Body of pancreas (tissue), 4 donors: Measurements from ENCODE around the gene RAI1. TPM values are rescaled to one million over a fixed set of nuclear protein-coding genes. Genes with fewer than 3 reads are reported as not detected.

Experiments
- ATAC-seq: fragments of 150-250 bp; one replicate; pipeline ENCODE4 v1.9.1; 2016
- DNase-seq, 4 donors: peaks; one replicate each; pipeline ENCODE4 v3.0.0-alpha.2; 2019
- H3K27ac ChIP-seq, 4 donors: fragments of 200-600 bp; sonication (generic); 1 replicate in 3 of 4; 2 replicates in 1 of 4; pipeline versions ENCODE4 v1.5.1 to v1.6.1; 2016 to 2019; ENCODE audit warnings: mild to moderate bottlenecking in 1 of 4, mixed read lengths in 1 of 4, moderate library complexity in 1 of 4
- H3K27me3 ChIP-seq, 2 donors: fragments of 200-600 bp; sonication (generic); one replicate each; pipeline ENCODE4 v1.6.0; 2016; ENCODE audit warnings: mild to moderate bottlenecking in 1 of 2
- H3K36me3 ChIP-seq, 2 donors: fragments of 200-600 bp; sonication (generic); replicated peaks in 1 of 2; 2 replicates each; pipeline ENCODE4 v1.5.1; 2016; ENCODE audit warnings: low read depth in 2 of 2; ENCODE audit not compliant: insufficient read depth in 1 of 2
- H3K4me1 ChIP-seq: fragments of 200-600 bp; sonication (generic); one replicate; pipeline ENCODE4 v1.6.0; 2016
- H3K4me3 ChIP-seq, 2 donors: fragments of 200-600 bp; sonication (generic); 1 replicate in 1 of 2; 2 replicates in 1 of 2; pipeline ENCODE4 v1.5.1; 2016 to 2019
- H3K9me3 ChIP-seq, 3 donors: fragments of 200-600 bp; sonication (generic); 1 replicate in 2 of 3; 2 replicates in 1 of 3; pipeline ENCODE4 v1.5.1; 2016
- POLR2A ChIP-seq, 3 donors: fragments of 450-650 bp; IDR thresholded peaks; one replicate each; pipeline ENCODE4 v1.6.1; 2016; ENCODE audit warnings: antibody characterized with exemption in 3 of 3, mild to moderate bottlenecking in 2 of 3
- WGBS, 2 donors: methylation state at CpG; one replicate each; pipeline ENCODE4 v1.1.5; 2017; 5-methylcytosine and 5-hydroxymethylcytosine counted together
- intact Hi-C: fragments of 100-400 bp; cut with DNase I; formaldehyde crosslinking; loops from one replicate; pipeline ENCODE4 v1.15.1; 2023
- total RNA-seq, 2 donors: library from RNA; depleted of rRNA; stranded (reverse); fragments of >200 nt; gene quantifications; one replicate each; pipeline ENCODE4 v1.1.0, GENCODE V29; 2016
- TF ChIP-seq, protein P1 (sequence below), 7 experiments: fragments of 450-650 bp in 4 of 7; fragments of 200-600 bp in 3 of 7; sonication (generic) in 3 of 7; IDR thresholded peaks; one replicate each; pipeline ENCODE4 v1.5.1; 2016 to 2019; ENCODE audit warnings: antibody characterized with exemption in 7 of 7

RAI1 gene
- total RNA-seq, 2 donors from 2014 or later, result 16.3 to 41.5 TPM

DNA sequence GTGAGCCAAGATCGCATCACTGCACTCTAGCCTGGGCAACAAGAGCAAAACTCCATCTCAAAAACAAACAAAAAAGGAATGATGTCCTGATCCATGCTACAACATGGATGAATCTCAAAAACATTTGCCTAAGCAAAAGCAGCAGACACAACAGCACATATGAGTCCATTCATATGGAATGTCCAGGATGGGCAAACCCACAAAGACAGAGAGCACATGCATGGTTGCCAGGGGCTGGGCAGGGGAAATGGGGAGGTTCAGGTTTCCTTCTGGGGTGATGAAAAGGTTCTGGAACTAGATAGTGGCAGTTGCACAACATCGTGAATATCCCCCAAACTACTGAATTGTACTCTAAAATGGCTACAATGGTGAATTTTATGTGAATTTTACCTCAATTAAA is 35.3 kb upstream of the RAI1 start:
- no peak for DNase-seq
- WGBS, 2 donors, result 97 to 100% methylated on average over 2 of the region's 2 CpGs
- no peak for ATAC-seq
- no peaks in the 10 kb centered on the region for H3K36me3 ChIP-seq
- intact Hi-C loops, result no loop called here
- no peaks in the 10 kb centered on the region for H3K27me3 ChIP-seq
- no peaks in the 10 kb centered on the region for H3K4me1 ChIP-seq
- no peak overlapping the region for H3K27ac ChIP-seq
- no peak overlapping the region for H3K4me3 ChIP-seq
- TF ChIP-seq, protein P1, sequence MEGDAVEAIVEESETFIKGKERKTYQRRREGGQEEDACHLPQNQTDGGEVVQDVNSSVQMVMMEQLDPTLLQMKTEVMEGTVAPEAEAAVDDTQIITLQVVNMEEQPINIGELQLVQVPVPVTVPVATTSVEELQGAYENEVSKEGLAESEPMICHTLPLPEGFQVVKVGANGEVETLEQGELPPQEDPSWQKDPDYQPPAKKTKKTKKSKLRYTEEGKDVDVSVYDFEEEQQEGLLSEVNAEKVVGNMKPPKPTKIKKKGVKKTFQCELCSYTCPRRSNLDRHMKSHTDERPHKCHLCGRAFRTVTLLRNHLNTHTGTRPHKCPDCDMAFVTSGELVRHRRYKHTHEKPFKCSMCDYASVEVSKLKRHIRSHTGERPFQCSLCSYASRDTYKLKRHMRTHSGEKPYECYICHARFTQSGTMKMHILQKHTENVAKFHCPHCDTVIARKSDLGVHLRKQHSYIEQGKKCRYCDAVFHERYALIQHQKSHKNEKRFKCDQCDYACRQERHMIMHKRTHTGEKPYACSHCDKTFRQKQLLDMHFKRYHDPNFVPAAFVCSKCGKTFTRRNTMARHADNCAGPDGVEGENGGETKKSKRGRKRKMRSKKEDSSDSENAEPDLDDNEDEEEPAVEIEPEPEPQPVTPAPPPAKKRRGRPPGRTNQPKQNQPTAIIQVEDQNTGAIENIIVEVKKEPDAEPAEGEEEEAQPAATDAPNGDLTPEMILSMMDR (IDR thresholded peaks at IDR 0.05), result no peak
- no peak for TF ChIP-seq POLR2A (IDR thresholded peaks at IDR 0.05)
- no peaks in the 10 kb centered on the region for H3K9me3 ChIP-seq

GRCh38 chr17:17647524-17648178 is 33.6 kb upstream of the RAI1 start:
- Histone ChIP-seq H3K36me3 (no peaks in the 10 kb centered on the region), H3K4me1 (no peaks in the 10 kb centered on the region), H3K27ac (no peak overlapping the region), H3K27me3 (no peaks in the 10 kb centered on the region), H3K9me3 (no peaks in the 10 kb centered on the region), H3K4me3 (no peak overlapping the region)
- intact Hi-C loops, result no loop called here
- WGBS, 2 donors, result 76 to 82% methylated on average over 11 to 14 of the region's 14 CpGs
- no peak for TF ChIP-seq POLR2A (IDR thresholded peaks at IDR 0.05)
- TF ChIP-seq, protein P1 (IDR thresholded peaks at IDR 0.05), result no peak
- DNase-seq (no peak), ATAC-seq (no peak)

DNA sequence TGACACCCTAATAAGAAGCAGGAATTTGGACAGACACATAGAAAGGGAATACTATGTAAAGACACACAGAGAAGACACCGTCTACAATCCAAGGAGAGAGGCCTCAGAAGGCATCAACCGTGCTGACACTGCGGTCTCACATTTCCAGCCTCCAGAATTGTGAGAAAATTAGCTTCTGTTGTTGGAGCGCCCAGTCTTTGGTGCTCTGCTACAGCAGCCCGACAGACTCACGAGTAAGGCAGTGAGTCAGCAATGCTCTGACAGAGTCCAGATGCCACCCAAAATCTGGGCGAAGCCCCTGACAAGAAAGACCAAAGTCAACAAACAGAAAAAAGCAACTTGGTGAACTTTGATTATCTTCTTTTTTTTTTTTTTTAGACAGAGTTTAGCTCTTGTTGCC is 32.5 kb upstream of the RAI1 start:
- Histone ChIP-seq H3K4me1 (no peaks in the 10 kb centered on the region), H3K36me3 (no peaks in the 10 kb centered on the region), H3K27me3 (no peaks in the 10 kb centered on the region), H3K4me3 (no peak overlapping the region), H3K9me3 (no peaks in the 10 kb centered on the region), H3K27ac (no peak overlapping the region)
- no peak for ATAC-seq
- 61 to 70% methylated on average over 7 of the region's 7 CpGs for WGBS, 2 donors
- DNase-seq, result no peak
- intact Hi-C loops, result no loop called here
- no peak for TF ChIP-seq POLR2A (IDR thresholded peaks at IDR 0.05)
- TF ChIP-seq, protein P1 (IDR thresholded peaks at IDR 0.05), result no peak

DNA sequence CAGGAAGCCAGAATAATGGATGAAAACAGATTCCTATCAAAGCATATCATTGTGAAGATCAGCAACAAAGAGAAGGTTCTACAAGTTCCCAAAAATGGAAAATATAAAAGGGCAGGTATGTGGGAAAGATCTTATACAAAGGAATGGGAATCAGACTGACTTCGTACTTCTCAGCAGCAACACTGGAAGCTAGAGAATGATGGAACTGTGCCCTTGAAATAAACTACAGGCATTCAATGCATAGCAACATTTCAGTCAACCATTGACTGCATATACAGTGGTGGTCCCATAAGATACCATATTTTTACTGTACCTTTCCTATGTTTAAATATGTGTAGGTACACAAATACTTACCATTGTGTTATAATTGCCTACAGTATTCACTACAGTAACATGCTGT is 30.3 kb upstream of the RAI1 start:
- Histone ChIP-seq H3K9me3 (no peaks in the 10 kb centered on the region), H3K27me3 (no peaks in the 10 kb centered on the region), H3K27ac (no peak overlapping the region), H3K36me3 (no peaks in the 10 kb centered on the region), H3K4me1 (no peaks in the 10 kb centered on the region), H3K4me3 (no peak overlapping the region)
- WGBS, 2 donors, result 73 to 95% methylated on average over 1 of the region's 1 CpG
- DNase-seq (no peak), ATAC-seq (no peak)
- intact Hi-C loops, result no loop called here
- TF ChIP-seq, protein P1 (IDR thresholded peaks at IDR 0.05), result no peak
- TF ChIP-seq POLR2A (IDR thresholded peaks at IDR 0.05), result no peak

- Histone ChIP-seq H3K4me3 (no peak overlapping the region), H3K27ac (no peak overlapping the region), H3K27me3 (no peaks in the 10 kb centered on the region), H3K36me3 (no peaks in the 10 kb centered on the region), H3K9me3 (no peaks in the 10 kb centered on the region), H3K4me1 (no peaks in the 10 kb centered on the region)
- WGBS, 2 donors, result 78 to 82% methylated on average over 3 of the region's 3 CpGs
- intact Hi-C loops, result no loop called here
- TF ChIP-seq, protein P1 (IDR thresholded peaks at IDR 0.05), result no peak
- TF ChIP-seq POLR2A (IDR thresholded peaks at IDR 0.05), result no peak
- ATAC-seq, result no peak
- DNase-seq, result no peak
Observed at GRCh38 chr17:17653343-17653742, 27.9 kb upstream of the RAI1 start.
